GM19240 (cell line): ENCODE data around the gene ATE1.

Experiments
- DNase-seq: peaks from one replicate; pipeline ENCODE4 v3.0.0; 2011; ENCODE audit warnings: low spot score; ENCODE audit not compliant: insufficient read length

Gene ATE1

GRCh38 chr10:121879476-121879875 is 48.4 kb downstream of the ATE1 start:
- DNase-seq, result no peak

GRCh38 chr10:121873236-121873635 is 54.6 kb downstream of the ATE1 start:
- no peak for DNase-seq

- DNase-seq, result no peak
Observed at GRCh38 chr10:121870413-121870812, 57.4 kb downstream of the ATE1 start.

- DNase-seq, result no peak
Observed at GRCh38 chr10:121865554-121865953, 62.3 kb downstream of the ATE1 start.

GRCh38 chr10:121864653-121865052 is 63.2 kb downstream of the ATE1 start:
- DNase-seq, result no peak

GRCh38 chr10:121864168-121864567 is 63.7 kb downstream of the ATE1 start:
- no peak for DNase-seq

- DNase-seq, result no peak
Observed at GRCh38 chr10:121862649-121863048, 65.2 kb downstream of the ATE1 start.

- no peak for DNase-seq
Observed at GRCh38 chr10:121862042-121862441, 65.8 kb downstream of the ATE1 start.

- no peak for DNase-seq
Observed at GRCh38 chr10:121860810-121861209, 67.0 kb downstream of the ATE1 start.

- no peak for DNase-seq
Observed at GRCh38 chr10:121854809-121855445, 72.9 kb downstream of the ATE1 start.

- no peak for DNase-seq
Observed at GRCh38 chr10:121853950-121854349, 73.9 kb downstream of the ATE1 start.

- DNase-seq, result no peak
Observed at GRCh38 chr10:121851786-121852185, 76.0 kb downstream of the ATE1 start.

- no peak for DNase-seq
Observed at GRCh38 chr10:121848082-121848481, 79.7 kb downstream of the ATE1 start.

- no peak for DNase-seq
Observed at GRCh38 chr10:121846555-121846954, 81.3 kb downstream of the ATE1 start.

- no peak for DNase-seq
Observed at GRCh38 chr10:121845044-121845784, 82.6 kb downstream of the ATE1 start.

- DNase-seq, result no peak
Observed at GRCh38 chr10:121844537-121844936, 83.3 kb downstream of the ATE1 start.

- no peak for DNase-seq
Observed at GRCh38 chr10:121843379-121843778, 84.5 kb downstream of the ATE1 start.

- DNase-seq, result no peak
Observed at GRCh38 chr10:121841862-121842261, 86.0 kb downstream of the ATE1 start.

- DNase-seq, result no peak
Observed at GRCh38 chr10:121838931-121839330, 88.9 kb downstream of the ATE1 start.

GRCh38 chr10:121838149-121838548 is 89.7 kb downstream of the ATE1 start:
- DNase-seq, result no peak

- no peak for DNase-seq
Observed at GRCh38 chr10:121836171-121836570, 91.7 kb downstream of the ATE1 start.

- DNase-seq, result no peak
Observed at GRCh38 chr10:121835376-121835775, 92.5 kb downstream of the ATE1 start.

- no peak for DNase-seq
Observed at GRCh38 chr10:121834757-121835156, 93.1 kb downstream of the ATE1 start.
